Osteoblast (primary cell): ENCODE measurements around the gene MPG. TPM values are rescaled to one million over a fixed set of nuclear protein-coding genes. Genes with fewer than 3 reads are reported as not detected.

ENCODE experiments used
- DNase-seq: peaks from one replicate; pipeline ENCODE4 v3.0.0; 2011; ENCODE audit warnings: low spot score, mixed read lengths; ENCODE audit not compliant: insufficient read length; ENCODE audit errors: missing footprints
- H2AFZ ChIP-seq: 2 replicates; pipeline ENCODE4 v1.6.0; 2011; ENCODE audit warnings: mild to moderate bottlenecking, low read length
- H3K27ac ChIP-seq: 2 replicates; pipeline ENCODE4 v1.5.1; 2011; ENCODE audit warnings: mild to moderate bottlenecking, low read depth, low read length, moderate library complexity
- H3K27me3 ChIP-seq: 2 replicates; pipeline ENCODE4 v1.6.0; 2012; ENCODE audit warnings: mild to moderate bottlenecking, control low read depth, inconsistent platforms, low read length, moderate library complexity; ENCODE audit not compliant: insufficient read depth
- H3K36me3 ChIP-seq: 2 replicates; pipeline ENCODE4 v1.5.1; 2011; ENCODE audit warnings: mild to moderate bottlenecking, low read length, control low read depth, moderate library complexity; ENCODE audit not compliant: insufficient read depth
- H3K4me1 ChIP-seq: 2 replicates; pipeline ENCODE4 v1.5.1; 2011; ENCODE audit warnings: mild to moderate bottlenecking, low read length, control low read depth, moderate library complexity; ENCODE audit not compliant: insufficient read depth
- H3K4me2 ChIP-seq: 2 replicates; pipeline ENCODE4 v1.6.0; 2011; ENCODE audit warnings: mild to moderate bottlenecking, low read length; ENCODE audit not compliant: insufficient read depth
- H3K4me3 ChIP-seq: fragments of 200-600 bp; sonication (generic); 3 replicates; pipeline ENCODE4 v1.5.1; 2012; ENCODE audit warnings: mild to moderate bottlenecking, low read length, inconsistent platforms; ENCODE audit not compliant: insufficient read depth
- H3K79me2 ChIP-seq: 2 replicates; pipeline ENCODE4 v1.6.0; 2012; ENCODE audit warnings: mild to moderate bottlenecking, low read length, control low read depth, inconsistent platforms; ENCODE audit not compliant: insufficient read depth
- H3K9me3 ChIP-seq: 2 replicates; pipeline ENCODE4 v1.5.1; 2011; ENCODE audit warnings: low read depth, low read length, control low read depth
- H4K20me1 ChIP-seq: 2 replicates; pipeline ENCODE4 v1.6.0; 2012; ENCODE audit warnings: mild to moderate bottlenecking, low read length, control low read depth; ENCODE audit not compliant: insufficient read depth
- total RNA-seq: library from RNA; depleted of rRNA; stranded (reverse); fragments of >200 nt; gene quantifications from 2 replicates; pipeline ENCODE4 v1.2.3, GENCODE V29; 2012
- TF ChIP-seq, protein P1 (sequence below): IDR thresholded peaks from 2 replicates; pipeline ENCODE4 v1.5.1; 2011; ENCODE audit warnings: mild to moderate bottlenecking, low read depth, low read length, moderate library complexity; ENCODE audit errors: extremely low read depth

Gene MPG
- total RNA-seq, 1 donor: 180 TPM

DNA sequence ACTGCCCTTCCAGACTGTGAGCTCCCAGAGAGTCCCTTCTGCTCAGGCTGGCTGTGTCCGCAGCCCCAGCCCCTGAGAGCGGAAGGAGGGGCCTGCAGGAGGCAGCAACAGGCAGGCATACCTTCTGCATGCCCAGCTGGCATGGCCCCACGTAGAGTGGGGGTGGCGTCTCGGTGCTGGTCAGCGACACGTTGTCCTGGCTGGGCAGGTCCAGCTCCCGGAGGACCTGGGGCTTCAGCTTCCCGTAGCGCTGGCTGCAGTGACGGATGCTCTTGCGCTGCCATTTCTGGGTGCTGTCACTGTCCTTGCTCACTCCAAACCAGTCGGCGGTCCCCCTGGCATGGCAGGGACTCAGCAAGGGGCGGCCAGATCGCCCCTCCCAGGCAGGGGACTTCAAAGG lies 14.6 kb upstream of the MPG start:
- Histone ChIP-seq H3K27me3 (no peaks in the 10 kb centered on the region), H3K27ac (no peak overlapping the region), H3K4me3 (no peak overlapping the region), H3K4me2 (no peak overlapping the region), H3K36me3 (peaks cover 54% of the 10 kb centered on the region), H2AFZ (no peak overlapping the region), H3K9me3 (no peaks in the 10 kb centered on the region), H3K4me1 (peaks cover 4% of the 10 kb centered on the region), H4K20me1 (peaks cover 48% of the 10 kb centered on the region), H3K79me2 (peaks cover 50% of the 10 kb centered on the region)
- TF ChIP-seq, protein P1, sequence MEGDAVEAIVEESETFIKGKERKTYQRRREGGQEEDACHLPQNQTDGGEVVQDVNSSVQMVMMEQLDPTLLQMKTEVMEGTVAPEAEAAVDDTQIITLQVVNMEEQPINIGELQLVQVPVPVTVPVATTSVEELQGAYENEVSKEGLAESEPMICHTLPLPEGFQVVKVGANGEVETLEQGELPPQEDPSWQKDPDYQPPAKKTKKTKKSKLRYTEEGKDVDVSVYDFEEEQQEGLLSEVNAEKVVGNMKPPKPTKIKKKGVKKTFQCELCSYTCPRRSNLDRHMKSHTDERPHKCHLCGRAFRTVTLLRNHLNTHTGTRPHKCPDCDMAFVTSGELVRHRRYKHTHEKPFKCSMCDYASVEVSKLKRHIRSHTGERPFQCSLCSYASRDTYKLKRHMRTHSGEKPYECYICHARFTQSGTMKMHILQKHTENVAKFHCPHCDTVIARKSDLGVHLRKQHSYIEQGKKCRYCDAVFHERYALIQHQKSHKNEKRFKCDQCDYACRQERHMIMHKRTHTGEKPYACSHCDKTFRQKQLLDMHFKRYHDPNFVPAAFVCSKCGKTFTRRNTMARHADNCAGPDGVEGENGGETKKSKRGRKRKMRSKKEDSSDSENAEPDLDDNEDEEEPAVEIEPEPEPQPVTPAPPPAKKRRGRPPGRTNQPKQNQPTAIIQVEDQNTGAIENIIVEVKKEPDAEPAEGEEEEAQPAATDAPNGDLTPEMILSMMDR: no peak
- peak; percentile 49 for DNase-seq

DNA sequence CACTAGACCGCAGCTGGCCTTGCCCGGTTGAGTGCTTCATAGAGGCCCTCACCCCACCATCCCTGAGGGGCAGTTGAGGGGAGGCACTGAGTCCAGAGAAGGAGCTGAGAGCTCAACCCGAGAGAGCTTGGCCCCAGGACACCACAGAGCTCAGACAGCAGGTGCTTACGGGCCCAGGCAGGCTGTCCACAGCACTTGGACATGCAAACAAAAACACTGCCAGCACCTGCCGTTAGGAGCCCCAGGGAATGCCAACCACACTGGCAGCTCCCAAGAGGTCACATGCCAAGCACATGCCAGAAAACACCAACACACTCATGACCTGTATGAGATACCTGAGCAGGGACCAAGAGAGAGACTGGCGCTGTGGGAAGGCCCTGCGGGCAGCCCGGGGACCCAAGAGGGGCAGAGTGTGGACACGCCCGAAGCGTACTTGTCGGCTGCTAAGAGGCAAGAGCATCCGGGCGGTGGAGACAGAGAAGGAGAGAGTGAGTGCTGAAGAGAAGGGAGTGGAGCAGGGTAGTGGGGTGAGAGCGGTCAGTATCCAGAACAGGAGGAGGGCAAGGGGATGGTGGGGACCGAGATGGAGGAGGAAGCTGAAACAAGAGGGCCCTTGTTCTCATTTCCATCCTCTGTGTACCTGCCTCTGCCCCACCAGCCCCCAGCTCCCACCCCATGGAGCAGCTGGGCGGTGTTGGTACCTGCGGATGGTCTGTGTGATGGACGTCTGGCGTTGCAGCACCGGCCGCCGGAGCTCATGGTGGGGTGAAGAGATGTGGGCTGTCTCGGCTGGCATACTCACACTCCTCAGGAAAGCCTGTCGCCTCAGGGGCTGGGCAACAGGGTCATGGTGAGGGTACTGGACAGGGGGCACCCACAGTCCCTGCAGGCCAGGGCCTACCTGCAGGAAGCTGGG lies 13.8 kb upstream of the MPG start:
- no peak overlapping the region for H3K4me3 ChIP-seq
- H3K9me3 ChIP-seq: no peaks in the 10 kb centered on the region
- no peaks in the 10 kb centered on the region for H3K27me3 ChIP-seq
- H3K79me2 ChIP-seq: peaks cover 58% of the 10 kb centered on the region
- H4K20me1 ChIP-seq: peaks cover 56% of the 10 kb centered on the region
- H3K4me2 ChIP-seq: no peak overlapping the region
- no peak overlapping the region for H3K27ac ChIP-seq
- TF ChIP-seq, protein P1: no peak
- peak; percentile 80 for DNase-seq
- peaks cover 9% of the 10 kb centered on the region for H3K4me1 ChIP-seq
- H2AFZ ChIP-seq: no peak overlapping the region
- H3K36me3 ChIP-seq: peaks cover 47% of the 10 kb centered on the region

DNA sequence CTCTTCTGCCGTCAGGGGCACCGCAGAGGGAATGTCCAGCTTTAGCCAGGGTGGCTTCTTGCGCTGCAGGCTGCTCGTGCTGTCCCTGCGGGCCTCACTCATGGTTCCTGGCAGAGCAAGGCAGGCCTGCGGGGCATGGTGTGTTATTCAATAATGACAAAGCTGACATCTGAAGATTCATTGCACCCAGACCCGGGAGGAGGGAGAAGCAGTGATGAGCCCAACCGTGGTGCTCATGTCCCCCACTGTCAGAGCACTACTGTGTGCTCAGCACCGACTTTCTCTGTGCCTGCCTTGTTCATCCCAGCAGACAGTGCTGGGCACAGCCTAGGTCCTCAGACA lies 13.1 kb upstream of the MPG start:
- no peak overlapping the region for H3K4me3 ChIP-seq
- H3K4me1 ChIP-seq: peaks cover 13% of the 10 kb centered on the region
- peaks cover 41% of the 10 kb centered on the region for H3K36me3 ChIP-seq
- no peak overlapping the region for H3K27ac ChIP-seq
- TF ChIP-seq, protein P1: no peak
- no peak overlapping the region for H2AFZ ChIP-seq
- peaks cover 62% of the 10 kb centered on the region for H4K20me1 ChIP-seq
- H3K79me2 ChIP-seq: peaks cover 64% of the 10 kb centered on the region
- H3K27me3 ChIP-seq: no peaks in the 10 kb centered on the region
- peak; percentile 81 for DNase-seq
- no peaks in the 10 kb centered on the region for H3K9me3 ChIP-seq
- H3K4me2 ChIP-seq: no peak overlapping the region

DNA sequence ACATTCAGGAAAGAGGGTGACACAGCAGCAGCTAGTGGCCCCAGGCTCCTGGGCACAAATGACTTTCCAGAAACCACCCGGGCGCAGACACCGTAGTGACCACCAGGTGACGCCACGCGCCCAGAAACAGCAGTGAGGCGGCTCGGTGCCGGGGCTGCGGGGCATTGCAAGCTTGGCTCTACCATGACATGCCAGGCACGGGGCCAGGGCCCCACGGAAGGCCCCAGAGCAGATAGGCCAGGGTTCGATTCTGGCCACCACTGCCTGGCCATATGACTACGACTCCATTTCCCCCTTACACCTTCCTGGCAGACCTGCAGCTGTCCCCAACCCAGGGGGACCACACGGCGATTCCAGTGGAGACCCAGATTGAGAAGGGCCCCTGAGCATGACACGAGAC lies 12.3 kb upstream of the MPG start:
- H2AFZ ChIP-seq: no peak overlapping the region
- no peak overlapping the region for H3K4me3 ChIP-seq
- no peak overlapping the region for H3K27ac ChIP-seq
- H3K36me3 ChIP-seq: peaks cover 32% of the 10 kb centered on the region
- TF ChIP-seq, protein P1: peak; percentile 92
- H3K9me3 ChIP-seq: no peaks in the 10 kb centered on the region
- no peaks in the 10 kb centered on the region for H3K27me3 ChIP-seq
- no peak overlapping the region for H3K4me2 ChIP-seq
- H4K20me1 ChIP-seq: peaks cover 71% of the 10 kb centered on the region
- peaks cover 13% of the 10 kb centered on the region for H3K4me1 ChIP-seq
- H3K79me2 ChIP-seq: peaks cover 73% of the 10 kb centered on the region
- peak; percentile 100 for DNase-seq
